Nucleus accumbens (tissue), 56 donors: Measurements from ENCODE around the gene HVCN1.
A peak's percentile ranks its signal among the peaks of the same experiment; 100 is the strongest.

ENCODE experiments used
- DNase-seq, 56 donors: peaks; one replicate each; lab custom pipeline; 2025; lab: John Stamatoyannopoulos, UW

The HVCN1 gene

DNA sequence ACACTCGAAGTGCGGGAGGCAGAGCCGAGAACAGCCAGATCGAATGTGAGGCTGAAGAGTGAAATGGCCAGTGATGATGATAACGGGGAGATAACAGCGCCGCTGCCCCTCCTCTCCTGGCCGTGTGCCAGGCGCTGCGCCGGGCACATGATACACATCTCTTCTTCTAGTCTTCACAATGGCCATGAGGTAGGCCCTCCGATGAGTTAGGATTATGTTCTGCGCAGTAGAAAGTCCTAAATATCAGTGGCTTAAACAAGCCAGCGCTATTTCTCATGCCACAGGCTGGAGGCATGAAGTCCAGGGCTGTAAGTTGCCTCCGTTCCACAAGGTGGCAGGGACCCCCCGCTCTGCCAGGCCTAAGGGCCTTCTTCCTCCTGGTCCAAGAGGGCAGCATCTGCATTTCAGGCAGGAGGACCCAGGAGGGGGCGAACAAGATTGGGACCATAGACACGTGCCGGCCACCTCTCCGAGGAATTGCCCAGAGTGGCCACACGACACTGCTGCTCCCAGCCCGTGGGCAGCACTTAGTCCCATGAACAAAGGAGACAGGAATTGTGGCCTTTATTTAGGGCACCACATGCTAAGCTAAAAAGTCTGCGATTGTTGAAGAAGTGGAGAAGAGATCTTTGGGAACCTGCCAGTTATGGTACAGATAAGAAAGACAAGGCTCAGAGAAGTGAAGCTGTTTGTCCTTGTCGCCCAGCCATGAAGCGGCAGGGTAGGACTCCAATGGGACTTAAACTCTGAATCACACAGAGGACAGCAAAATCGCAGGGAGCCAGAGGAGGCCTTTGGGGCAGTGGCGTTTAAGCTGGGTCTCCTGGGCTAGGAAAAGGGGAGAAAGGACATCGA, 10.9 kb upstream of the HVCN1 start:
- peak in 5 of 56 donors; percentile 4 to 22 (median 9) for DNase-seq

- peak in 47 of 56 donors; percentile 8 to 82 (median 45) for DNase-seq
Observed at GRCh38 chr12:110698171-110698902, 9.4 kb upstream of the HVCN1 start.

GRCh38 chr12:110697236-110697635, 8.3 kb upstream of the HVCN1 start:
- no peak for DNase-seq

GRCh38 chr12:110696283-110696682, 7.4 kb upstream of the HVCN1 start:
- no peak for DNase-seq

DNA sequence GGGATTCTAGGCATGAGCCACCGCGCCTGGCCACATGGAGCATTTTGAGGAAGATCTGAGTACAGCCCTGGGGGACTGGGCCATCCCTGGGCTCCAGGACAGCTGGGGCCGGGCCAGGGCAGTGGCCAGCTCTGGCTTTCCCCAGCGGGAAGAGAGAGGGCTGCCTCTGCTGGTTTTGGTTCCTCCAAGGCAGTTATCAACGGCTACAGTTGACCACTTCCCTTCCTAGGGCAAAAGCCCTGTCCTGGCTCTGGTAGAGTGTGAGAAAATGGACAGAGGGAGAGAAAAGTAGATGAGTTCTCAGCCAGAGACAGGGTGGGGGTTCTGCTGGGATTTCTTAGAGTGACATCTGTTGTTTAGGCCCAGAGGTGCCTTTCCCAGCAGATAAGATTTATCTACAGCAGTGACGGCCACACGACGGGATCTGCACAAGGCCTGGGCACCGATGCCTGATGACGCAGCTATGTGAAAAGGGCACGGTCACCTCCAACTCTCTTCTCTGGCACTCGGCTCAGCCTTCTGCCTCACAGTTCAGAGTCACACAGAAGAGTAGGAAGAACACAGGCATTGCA, 5.5 kb upstream of the HVCN1 start:
- DNase-seq = peak in 23 of 56 donors; percentile 4 to 44 (median 17)

- DNase-seq = peak in 7 of 56 donors; percentile 4 to 27 (median 7)
Observed at GRCh38 chr12:110693731-110694130, 4.8 kb upstream of the HVCN1 start.

DNA sequence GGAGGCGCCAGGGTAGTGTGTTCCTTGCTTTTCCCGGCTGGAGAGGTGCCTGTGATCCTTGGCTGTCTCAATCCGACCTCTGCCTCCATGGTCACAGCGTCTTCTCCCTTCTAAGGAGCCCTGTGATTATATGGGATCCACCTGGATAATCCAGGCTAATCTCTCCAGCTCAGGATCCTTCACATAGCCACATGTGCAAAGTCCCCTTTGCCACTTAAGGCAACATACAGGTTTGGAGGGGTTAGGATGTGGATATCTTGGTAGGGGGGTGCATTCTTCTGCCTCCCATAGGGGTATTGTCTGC, 1.2 kb upstream of the HVCN1 start:
- DNase-seq = no peak

DNA sequence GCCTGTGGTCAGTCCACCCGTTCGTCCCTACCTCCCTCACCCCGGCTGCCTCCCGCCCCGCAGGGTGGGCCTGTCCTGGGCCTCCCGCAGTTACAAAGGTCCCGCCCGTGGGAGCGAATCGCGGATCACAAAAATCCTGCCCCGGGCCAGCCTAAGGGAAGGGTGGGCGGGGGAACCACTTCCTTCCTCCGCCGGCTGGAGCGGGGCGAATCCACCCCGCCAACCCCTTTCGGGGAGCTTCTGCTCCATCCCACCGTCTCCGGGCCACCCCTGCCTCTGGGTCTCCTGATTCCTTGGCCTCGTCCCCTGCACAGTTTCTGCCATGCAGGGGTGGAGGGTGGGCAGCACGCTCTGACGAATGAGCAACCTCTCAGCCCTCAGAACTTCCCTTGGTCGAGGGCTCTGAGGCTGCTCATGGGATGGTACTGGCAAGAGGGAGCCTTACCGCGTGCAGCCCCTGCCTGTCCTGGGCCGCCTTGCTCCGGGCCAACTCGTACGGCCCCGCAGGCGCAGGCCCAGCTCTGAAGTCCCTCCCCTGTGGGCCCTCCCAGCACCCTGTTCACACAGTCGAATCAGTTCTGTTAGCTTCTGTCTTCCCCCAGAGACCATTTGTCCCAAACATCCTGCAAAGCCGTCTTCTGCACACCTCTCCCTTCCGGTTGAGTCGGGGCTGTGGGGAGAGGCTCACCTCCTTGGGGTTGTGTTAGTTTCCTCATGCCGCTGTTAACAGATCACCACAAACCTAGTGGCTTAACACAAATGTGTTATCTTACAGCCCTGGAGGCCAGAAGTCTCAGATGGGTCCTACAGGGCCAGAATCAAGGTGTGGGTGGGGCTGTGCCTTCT, 589 bp upstream of the HVCN1 start:
- DNase-seq = peak in 20 of 56 donors; percentile 7 to 65 (median 24)

GRCh38 chr12:110687396-110688169, 1.3 kb downstream of the HVCN1 start:
- no peak for DNase-seq

GRCh38 chr12:110686294-110686903, 2.5 kb downstream of the HVCN1 start:
- no peak for DNase-seq

DNA sequence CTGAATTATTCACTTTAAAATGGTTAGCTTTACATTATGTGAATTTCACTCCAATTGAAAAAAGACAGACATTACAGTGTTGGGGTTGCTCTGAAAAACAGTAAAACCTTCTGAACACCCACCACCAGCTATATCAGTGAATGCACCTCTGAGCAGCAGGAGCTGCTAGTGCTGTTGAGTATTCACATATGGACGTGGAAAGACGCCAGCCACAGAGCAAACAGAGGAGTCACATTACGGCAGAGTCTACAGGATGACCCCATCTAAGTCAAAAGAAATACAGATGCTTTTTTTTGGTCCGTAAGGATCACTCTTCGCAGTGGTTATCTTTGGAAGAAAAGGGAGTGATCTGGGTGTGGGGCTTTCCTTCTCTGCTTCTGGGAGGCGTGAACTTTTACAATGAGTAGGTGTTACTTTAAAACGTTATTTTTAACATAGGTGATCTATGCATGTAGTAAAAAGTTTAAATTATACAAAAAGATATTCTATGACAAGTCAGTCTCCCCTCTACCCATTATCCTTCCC, 4.5 kb downstream of the HVCN1 start:
- DNase-seq = no peak

GRCh38 chr12:110683888-110684287, 5.0 kb downstream of the HVCN1 start:
- no peak for DNase-seq

DNA sequence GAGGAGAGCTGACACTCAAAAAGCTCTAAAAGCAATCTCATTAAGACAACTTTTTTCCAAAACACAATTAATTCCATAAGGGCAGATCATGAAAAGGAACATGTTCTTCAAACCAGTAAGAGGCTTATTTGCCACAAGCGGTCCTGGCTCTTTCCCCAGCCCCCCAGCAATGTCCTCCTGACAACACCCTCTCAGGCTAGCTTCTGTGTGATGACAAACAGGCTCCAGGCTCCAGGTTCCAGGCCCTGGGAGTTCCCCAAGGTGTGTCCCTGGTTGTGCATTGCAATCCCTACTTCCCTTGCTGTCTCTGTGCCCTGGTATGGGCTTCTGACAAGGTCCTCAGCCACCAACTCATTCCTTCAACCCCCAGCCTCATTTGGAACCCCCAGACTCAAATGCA, 8.9 kb downstream of the HVCN1 start:
- no peak for DNase-seq

- no peak for DNase-seq
Observed at GRCh38 chr12:110679201-110679600, 9.7 kb downstream of the HVCN1 start.

DNA sequence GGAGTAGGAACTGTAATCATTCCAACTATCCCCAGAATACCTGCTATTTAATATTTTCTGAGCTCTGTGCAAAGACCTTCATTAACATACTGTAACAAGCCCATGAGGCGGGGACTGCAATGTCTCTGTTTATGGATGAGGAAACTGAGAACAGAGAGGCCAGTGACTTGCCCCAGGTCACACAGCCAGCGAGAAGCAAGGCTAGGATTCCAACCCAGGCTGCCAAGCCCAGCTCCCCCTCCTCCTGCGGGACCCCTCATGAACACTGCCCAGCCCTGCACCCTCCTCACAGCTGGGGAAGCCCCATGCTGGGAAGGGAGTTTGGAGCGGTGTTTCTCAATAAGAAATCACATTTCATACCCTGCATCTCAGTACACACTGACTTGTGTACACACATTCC, 10.9 kb downstream of the HVCN1 start:
- no peak for DNase-seq

GRCh38 chr12:110677206-110677911, 11.6 kb downstream of the HVCN1 start:
- DNase-seq = peak in 7 of 56 donors; percentile 5 to 37 (median 15)

- DNase-seq = no peak
Observed at GRCh38 chr12:110676171-110676570, 12.7 kb downstream of the HVCN1 start.

DNA sequence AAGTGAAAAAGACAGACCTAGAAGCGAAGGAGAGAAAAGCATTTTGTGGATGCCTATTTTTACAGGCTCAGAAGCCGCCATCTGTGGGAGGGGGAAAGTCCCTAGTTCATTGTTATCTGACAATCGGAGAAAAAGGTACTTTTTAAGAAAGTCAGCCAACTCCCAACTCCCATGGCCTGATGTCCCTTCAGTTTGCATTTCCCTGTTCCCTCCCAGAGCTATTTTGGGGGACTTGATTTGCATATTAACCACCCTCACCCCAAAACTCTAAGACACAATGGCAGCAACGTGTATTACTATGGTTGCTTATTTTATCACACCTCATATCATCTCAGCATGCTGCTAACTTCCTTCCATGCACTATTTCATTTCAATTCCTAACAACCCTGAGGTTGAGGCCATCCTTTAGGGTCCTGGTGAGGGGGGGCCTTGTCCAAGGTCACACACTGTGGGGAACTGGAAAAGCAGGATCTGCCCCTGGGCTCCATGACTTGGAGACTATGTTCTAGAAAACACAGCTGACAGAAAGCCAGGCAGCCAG, 18.7 kb downstream of the HVCN1 start:
- DNase-seq = no peak
